Lower leg skin (tissue), 4 donors: ENCODE measurements around the gene ZBED3. TPM values are rescaled to one million over a fixed set of nuclear protein-coding genes. Genes with fewer than 3 reads are reported as not detected.

Experiments used
- DNase-seq, 2 donors: peaks; one replicate each; pipeline ENCODE4 v3.0.0-alpha.2; 2019; ENCODE audit warnings: low spot score in 2 of 2
- H3K4me3 ChIP-seq: fragments of 200-600 bp; sonication (generic); 2 replicates; pipeline ENCODE4 v1.5.1; 2017; ENCODE audit warnings: mild to moderate bottlenecking, low read depth; ENCODE audit not compliant: poor library complexity, severe bottlenecking
- CTCF ChIP-seq, 3 donors: fragments of 450-650 bp; IDR thresholded peaks; one replicate each; pipeline ENCODE4 v1.5.1; 2016; ENCODE audit warnings: antibody characterized with exemption in 3 of 3, mild to moderate bottlenecking in 3 of 3, moderate library complexity in 2 of 3
- POLR2A ChIP-seq, 2 donors: fragments of 450-650 bp; IDR thresholded peaks; one replicate each; pipeline ENCODE4 v1.6.1; 2016 to 2017; ENCODE audit warnings: antibody characterized with exemption in 2 of 2, mild to moderate bottlenecking in 1 of 2, moderate library complexity in 1 of 2
- WGBS, 2 donors: methylation state at CpG; one replicate each; pipeline ENCODE4 v1.1.5; 2018; 5-methylcytosine and 5-hydroxymethylcytosine counted together
- intact Hi-C: fragments of 100-400 bp; cut with DNase I; formaldehyde crosslinking; loops from one replicate; pipeline ENCODE4 v1.15.0; 2023; ENCODE audit warnings: low total_unique reads
- total RNA-seq, 4 donors: library from RNA; depleted of rRNA; stranded (reverse); fragments of >200 nt; gene quantifications; one replicate each; pipeline ENCODE4 v1.1.0, GENCODE V29; 2016

ZBED3 gene
- total RNA-seq, 4 donors from 2014 or later, result 1.1 to 5.6 (median 3.6) TPM

GRCh38 chr5:77046416-77047073 lies 40.5 kb downstream of the ZBED3 start:
- no peak for TF ChIP-seq POLR2A (IDR thresholded peaks at IDR 0.05)
- TF ChIP-seq CTCF (IDR thresholded peaks at IDR 0.05), result no peak
- no peak for DNase-seq
- WGBS, 2 donors, result 97 to 100% methylated on average over 1 of the region's 1 CpG

DNA sequence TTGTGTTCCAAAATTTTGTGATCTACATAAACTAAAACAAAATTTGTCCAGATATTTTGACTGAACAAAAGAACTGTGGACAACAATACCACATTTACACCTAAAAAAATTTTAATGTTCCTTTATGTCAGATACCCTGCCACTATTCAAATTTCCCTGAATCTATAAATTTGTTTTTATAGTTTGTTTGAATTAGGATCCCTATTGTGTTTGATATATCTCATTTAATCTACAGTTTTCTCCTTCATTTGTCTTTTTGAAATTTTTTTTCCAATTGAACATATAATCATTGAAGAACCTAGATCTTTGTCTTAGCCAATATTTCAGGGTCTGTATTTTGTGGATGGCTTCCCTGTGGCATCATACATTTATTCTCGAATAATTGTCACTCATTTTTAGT lies 51.1 kb downstream of the ZBED3 start:
- intact Hi-C loops, result no loop called here
- 84 to 92% methylated on average over 1 of the region's 1 CpG for WGBS, 2 donors
- TF ChIP-seq CTCF (IDR thresholded peaks at IDR 0.05) (no peak), POLR2A (IDR thresholded peaks at IDR 0.05) (no peak)

More at GRCh38 chr5:77046416-77047073, 40.5 kb downstream of the ZBED3 start:
- no peak overlapping the region for H3K4me3 ChIP-seq
- intact Hi-C loops, result no loop called here

DNA sequence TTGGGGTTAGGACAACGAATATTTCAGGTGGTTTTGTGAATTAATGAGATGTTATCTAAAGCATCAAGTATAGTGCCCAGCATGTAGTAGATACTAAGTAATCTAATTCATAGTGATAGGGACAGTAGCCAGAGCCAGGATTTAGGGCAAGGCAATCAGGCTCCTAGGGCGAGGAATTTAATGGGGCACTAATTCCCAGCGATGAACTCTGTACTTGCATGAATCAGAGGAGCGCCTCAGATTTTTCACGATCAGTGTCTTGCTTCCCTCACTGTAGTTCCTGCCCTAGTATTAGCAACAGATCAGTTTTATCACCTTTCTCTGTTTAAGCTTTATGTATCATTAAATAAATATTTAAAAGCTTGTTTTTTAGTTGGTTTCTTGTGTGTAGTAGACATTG lies 53.7 kb downstream of the ZBED3 start:
- WGBS, 2 donors, result 86 to 90% methylated on average over 5 of the region's 5 CpGs
- intact Hi-C loops, result no loop called here

More for the DNA sequence above, 51.1 kb downstream of the ZBED3 start:
- H3K4me3 ChIP-seq, result no peak overlapping the region
- no peak for DNase-seq

DNA sequence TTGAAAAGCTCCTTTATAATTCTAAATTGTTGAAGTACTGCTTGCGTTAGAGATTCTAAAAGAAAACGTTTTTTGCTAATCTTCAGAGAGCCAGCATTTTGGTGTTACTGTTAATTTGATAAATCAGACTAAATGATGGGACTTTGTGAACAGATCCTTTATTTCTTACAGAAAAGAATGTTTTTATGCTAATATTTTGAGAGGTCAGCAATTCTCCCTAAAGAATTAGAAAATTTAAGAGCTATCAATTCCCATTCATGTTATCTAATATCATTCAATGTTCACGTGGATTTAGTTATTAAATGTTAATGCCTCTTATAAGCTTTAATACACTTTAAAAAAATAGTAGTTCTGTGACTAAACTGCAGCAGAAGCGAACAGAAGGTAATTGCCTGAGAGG lies 54.5 kb downstream of the ZBED3 start:
- TF ChIP-seq CTCF (IDR thresholded peaks at IDR 0.05) (no peak), POLR2A (IDR thresholded peaks at IDR 0.05) (no peak)
- WGBS, 2 donors, result 72 to 84% methylated on average over 4 of the region's 4 CpGs
- intact Hi-C loops, result no loop called here
- no peak overlapping the region for H3K4me3 ChIP-seq
- no peak for DNase-seq

More for the DNA sequence above, 53.7 kb downstream of the ZBED3 start:
- no peak for DNase-seq
- no peak for TF ChIP-seq POLR2A (IDR thresholded peaks at IDR 0.05)
- no peak for TF ChIP-seq CTCF (IDR thresholded peaks at IDR 0.05)
- no peak overlapping the region for H3K4me3 ChIP-seq

- no peak for DNase-seq
- H3K4me3 ChIP-seq, result no peak overlapping the region
- WGBS, 2 donors, result 84 to 89% methylated on average over 3 of the region's 3 CpGs
- TF ChIP-seq POLR2A (IDR thresholded peaks at IDR 0.05) (no peak), CTCF (IDR thresholded peaks at IDR 0.05) (no peak)
- intact Hi-C loops, result no loop called here
Measured at GRCh38 chr5:77031891-77032290, 55.2 kb downstream of the ZBED3 start.
